Endothelial cell of umbilical vein (primary cell): ENCODE results near the gene NKX6-2.

Experiments
- POLR2A ChIP-seq: IDR thresholded peaks from 2 replicates; pipeline ENCODE4 v1.6.1; 2012; ENCODE audit warnings: low read depth, mild to moderate bottlenecking, control low read depth, low read length
- TF ChIP-seq, protein P1 (sequence below), 2 donors: IDR thresholded peaks; 1 replicate in 1 of 2; 2 replicates in 1 of 2; pipeline ENCODE4 v1.5.1; 2011; ENCODE audit warnings: low read length in 2 of 2, mild to moderate bottlenecking in 2 of 2, moderate library complexity in 2 of 2, control low read depth in 1 of 2, inconsistent platforms in 1 of 2, low read depth in 1 of 2; ENCODE audit not compliant: insufficient read depth in 1 of 2; ENCODE audit errors: extremely low read depth in 1 of 2

DNA sequence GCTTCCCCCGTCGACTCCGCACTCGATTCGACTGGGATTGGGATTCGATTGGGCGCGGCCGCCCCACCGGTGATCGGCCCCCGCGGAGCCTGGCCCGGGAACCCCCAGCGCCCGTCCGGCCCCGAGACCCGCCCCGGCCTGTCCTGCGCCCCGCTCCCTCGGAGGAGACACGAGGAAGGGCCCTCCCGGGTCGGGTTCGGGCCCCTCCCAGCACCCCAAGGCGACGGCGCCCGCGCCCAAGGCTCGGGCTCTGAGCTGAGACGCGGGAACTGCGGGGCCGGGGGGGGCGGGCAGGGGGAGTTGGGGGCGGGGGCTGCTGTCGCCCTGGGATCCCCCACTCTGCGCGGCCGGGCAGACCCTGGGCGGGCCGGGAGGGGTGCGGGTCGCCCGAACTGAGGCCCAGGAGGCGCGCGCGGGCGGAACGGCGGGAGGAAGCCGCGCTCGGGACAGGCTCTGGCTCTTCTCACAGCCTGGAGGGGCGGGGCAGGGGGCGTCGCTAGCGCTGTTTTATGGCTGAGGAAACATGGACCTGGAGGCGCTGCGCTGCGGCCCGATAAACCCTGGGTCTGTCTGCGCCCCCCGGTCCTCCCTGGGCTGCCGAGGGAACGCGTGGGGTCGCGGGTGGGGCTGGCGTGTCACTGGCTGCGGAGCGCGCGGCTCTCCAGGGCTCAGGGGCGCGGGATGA lies 1.7 kb upstream of the NKX6-2 start:
- TF ChIP-seq, protein P1, sequence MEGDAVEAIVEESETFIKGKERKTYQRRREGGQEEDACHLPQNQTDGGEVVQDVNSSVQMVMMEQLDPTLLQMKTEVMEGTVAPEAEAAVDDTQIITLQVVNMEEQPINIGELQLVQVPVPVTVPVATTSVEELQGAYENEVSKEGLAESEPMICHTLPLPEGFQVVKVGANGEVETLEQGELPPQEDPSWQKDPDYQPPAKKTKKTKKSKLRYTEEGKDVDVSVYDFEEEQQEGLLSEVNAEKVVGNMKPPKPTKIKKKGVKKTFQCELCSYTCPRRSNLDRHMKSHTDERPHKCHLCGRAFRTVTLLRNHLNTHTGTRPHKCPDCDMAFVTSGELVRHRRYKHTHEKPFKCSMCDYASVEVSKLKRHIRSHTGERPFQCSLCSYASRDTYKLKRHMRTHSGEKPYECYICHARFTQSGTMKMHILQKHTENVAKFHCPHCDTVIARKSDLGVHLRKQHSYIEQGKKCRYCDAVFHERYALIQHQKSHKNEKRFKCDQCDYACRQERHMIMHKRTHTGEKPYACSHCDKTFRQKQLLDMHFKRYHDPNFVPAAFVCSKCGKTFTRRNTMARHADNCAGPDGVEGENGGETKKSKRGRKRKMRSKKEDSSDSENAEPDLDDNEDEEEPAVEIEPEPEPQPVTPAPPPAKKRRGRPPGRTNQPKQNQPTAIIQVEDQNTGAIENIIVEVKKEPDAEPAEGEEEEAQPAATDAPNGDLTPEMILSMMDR (IDR thresholded peaks at IDR 0.05; ENCODE audit: extremely low read depth in 1 of 2, insufficient read depth in 1 of 2, low read depth in 1 of 2, low read length in 2 of 2), result no peak
- no peak for TF ChIP-seq POLR2A
